Midbrain (tissue), 1 donor: ENCODE data around the gene NLRX1.
"Not testable (repeated sequence)": the region's sequence is repeated elsewhere in the genome, so short reads cannot be mapped to it uniquely, and the experiment has no call there.

ENCODE experiments used
- DNase-seq: peaks from one replicate; lab custom pipeline; 2025; lab: John Stamatoyannopoulos, UW

Gene NLRX1

DNA sequence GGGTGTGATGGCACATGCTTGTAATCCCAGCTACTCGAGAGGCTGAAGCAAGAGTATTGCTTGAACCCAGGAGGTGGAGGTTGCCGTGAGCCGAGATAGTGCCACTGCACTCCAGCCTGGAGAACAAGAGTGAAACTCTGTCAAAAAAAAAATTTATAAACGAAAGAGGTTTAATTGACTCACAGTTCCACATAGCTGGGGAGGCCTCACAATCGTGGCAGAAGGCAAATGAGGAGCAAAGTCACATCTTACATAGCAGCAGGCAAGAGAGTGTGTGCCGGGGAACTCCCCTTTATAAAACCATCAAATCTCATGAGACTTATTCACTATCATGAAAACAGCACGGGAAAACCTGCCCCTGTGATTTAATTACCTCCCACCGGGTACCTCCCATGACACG, 15.9 kb downstream of the NLRX1 start:
- not testable (repeated sequence) for DNase-seq

- no peak for DNase-seq
These were observed 17.6 kb downstream of the NLRX1 start for GRCh38 chr11:119185981-119186634.

DNA sequence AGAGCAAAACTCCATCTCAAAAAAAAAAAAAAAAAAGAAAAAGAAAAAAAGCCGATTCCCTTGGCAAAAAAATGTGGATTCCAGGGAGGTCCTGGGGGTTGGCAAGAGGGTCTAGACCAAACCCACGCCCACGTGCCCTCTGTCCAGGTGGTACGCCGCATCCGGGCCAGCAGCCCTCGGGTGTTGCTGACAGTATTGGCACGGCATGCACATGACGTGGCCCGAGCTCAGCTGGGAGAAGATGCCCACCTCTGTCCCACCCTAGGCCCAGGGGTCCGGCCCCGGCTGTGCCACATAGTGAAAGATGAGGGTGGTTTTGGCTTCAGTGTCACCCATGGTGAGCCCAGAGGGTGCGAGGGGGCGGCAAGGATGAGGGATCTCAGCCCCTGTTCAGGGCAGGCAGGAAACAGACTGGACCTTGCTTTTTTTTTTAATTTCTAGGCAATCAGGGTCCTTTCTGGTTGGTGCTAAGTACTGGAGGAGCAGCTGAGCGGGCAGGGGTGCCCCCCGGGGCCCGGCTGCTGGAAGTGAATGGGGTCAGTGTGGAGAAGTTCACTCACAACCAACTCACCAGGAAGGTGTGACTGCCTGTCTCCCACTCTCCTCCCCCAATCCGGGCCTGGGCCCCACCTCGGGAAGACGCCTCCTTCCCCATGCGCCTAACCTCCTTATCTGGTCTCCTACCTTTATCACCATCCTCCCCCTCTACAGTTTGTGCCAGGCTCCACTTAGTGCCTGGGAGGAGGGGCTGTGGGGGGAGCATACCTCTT, 18.8 kb downstream of the NLRX1 start:
- no peak for DNase-seq

- DNase-seq, result no peak
These were observed 19.5 kb downstream of the NLRX1 start for GRCh38 chr11:119188067-119188466.

DNA sequence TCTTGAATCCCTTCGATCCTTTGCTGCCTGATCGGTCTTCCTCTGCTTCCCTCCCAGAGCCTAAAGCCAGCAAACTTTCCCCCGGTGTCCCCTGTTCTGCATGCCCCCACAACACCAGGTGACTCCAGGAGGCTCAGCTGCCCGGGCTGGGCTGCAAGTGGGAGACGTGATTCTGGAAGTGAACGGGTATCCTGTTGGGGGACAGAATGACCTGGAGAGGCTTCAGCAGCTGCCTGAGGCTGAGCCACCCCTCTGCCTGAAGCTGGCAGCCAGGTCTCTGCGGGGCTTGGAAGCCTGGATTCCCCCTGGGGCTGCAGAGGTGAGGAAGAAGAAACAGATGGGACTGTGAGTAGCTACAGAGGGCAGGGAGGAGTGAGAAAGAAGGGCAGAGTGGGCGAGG, 20.4 kb downstream of the NLRX1 start:
- no peak for DNase-seq

GRCh38 chr11:119189393-119189792, 20.9 kb downstream of the NLRX1 start:
- no peak for DNase-seq

GRCh38 chr11:119190531-119190930, 22.0 kb downstream of the NLRX1 start:
- no peak for DNase-seq

GRCh38 chr11:119191265-119191664, 22.7 kb downstream of the NLRX1 start:
- not testable (repeated sequence) for DNase-seq

DNA sequence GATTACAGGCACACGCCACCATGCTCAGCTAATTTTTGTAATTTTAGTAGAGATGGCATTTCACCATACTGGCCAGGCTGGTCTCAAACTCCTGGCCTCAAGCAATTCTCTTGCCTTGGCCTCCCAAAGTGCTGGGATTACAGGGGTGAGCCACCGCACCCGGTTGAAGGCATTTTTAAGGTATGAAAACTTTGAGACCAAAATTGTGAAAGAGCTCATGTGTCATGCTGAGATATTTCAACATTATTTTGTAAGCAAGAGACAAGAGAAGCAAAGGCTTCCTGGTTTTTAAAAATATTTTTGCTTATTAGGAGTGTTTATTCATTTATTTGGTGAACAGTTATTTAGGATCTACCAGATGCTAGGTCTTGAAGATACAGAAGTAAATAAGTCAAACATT, 23.6 kb downstream of the NLRX1 start:
- no peak for DNase-seq

GRCh38 chr11:119193001-119193400, 24.5 kb downstream of the NLRX1 start:
- no peak for DNase-seq

GRCh38 chr11:119193626-119194025, 25.1 kb downstream of the NLRX1 start:
- DNase-seq, result no peak

DNA sequence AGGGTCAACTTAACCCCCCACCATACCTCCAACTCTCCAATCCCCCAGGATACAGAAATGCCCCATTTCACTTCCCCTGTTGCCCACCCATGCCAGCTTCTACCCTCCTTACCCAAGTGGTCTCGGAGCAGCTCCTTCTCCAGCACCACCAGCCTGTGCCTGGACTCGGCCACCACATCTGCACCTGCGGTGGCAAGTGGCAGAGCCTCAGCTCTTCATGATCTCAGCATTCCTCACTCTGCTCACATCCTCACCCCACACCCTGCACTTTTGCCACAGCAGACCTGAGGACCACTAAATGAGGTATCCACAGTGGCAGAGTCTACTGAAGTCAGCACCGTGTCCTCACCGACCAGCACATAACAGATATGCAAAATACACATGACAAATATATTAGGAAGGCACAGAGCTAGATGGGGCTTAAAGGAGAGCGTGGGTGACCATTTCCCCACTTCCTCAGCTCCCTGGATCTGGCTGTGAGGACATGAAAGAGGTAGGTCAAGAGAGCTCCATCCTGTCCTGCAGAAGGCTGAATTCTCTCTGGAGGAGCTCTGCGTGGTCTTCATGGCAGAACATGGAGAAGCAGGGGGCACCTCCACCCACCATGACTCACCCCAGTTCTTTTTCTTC, 26.4 kb downstream of the NLRX1 start:
- DNase-seq, result no peak

- no peak for DNase-seq
These were observed 27.2 kb downstream of the NLRX1 start for GRCh38 chr11:119195680-119196079.

- DNase-seq, result peak; percentile 77
These were observed 28.4 kb downstream of the NLRX1 start for GRCh38 chr11:119196833-119197483.

GRCh38 chr11:119198925-119199324, 30.4 kb downstream of the NLRX1 start:
- DNase-seq, result no peak

DNA sequence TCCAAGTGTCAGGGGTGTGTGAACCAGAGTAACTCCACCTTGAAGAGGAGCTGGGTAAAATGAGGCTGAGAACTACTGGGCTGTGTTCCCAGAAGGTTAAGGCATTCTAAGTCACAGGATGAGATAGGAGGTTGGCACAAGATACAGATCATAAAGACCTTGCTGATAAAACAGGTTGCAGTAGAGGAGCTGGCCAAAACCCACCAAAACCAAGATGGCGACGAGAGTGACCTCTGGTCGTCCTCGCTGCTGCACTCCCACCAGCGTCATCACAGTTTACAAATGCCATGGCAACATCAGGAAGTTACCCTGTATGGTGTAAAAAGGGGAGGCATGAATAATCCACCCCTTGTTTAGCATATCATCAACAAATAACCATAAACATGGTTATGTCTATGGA, 32.7 kb downstream of the NLRX1 start:
- DNase-seq, result not testable (repeated sequence)

GRCh38 chr11:119202554-119202953, 34.0 kb downstream of the NLRX1 start:
- no peak for DNase-seq

- no peak for DNase-seq
These were observed 35.5 kb downstream of the NLRX1 start for GRCh38 chr11:119204066-119204465.

DNA sequence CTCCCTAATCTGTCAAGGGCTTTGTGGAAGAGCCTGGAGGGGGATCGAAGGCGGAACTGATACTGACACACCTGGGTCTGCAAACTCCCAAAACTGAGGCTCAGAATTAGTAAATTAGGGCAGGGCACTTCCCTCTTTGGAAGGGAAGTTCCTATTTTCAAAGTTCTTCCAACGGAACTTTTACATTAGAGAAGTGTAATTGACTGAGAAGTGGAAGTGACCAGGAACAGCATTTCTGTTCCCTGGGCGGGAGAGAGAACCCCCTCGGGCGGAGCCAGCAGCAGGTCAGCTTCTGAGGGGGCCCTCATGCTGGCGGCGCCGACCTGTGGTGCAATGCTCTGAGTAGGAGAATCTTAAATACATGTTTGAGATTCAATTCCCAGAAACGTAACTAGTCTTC, 36.6 kb downstream of the NLRX1 start:
- peak; percentile 13 for DNase-seq

DNA sequence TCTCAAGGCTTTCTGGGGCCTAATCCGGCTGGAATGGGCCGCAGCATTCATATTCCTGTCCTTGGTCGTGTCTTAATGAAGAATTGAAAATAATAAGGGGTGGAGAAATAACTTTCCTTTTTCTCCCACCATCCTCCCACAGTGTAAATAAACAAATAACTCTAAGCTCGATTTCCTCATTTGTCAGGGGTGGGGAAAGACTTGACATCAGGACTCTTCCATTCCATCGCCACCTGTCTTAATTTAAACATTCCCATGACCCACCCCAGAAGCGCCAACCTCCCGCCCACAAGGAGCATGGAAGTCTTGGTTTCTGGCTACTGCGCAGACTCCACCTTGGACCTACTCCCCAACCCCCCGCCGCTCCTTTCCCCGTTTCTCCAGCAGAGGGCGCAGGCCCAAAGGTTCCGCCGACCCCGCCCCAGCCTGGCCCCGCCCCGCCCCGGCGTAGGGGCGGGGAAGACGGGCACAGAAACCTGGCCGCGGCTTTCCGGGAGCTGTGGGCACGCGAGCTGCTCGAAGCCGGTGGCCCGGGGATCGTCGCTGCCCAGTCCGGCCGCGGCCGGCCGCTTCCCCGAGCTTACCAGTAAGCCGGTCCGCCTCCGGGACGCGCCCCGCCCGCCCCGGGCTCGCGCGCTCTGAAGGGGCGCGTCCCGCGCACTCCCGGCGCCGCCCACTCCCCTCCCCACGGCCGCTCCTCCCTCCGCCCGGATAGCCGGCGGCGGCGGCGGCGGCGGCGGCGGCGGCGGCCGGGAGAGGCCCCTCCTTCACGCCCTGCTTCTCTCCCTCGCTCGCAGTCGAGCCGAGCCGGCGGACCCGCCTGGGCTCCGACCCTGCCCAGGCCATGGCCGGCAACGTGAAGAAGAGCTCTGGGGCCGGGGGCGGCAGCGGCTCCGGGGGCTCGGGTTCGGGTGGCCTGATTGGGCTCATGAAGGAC, 37.3 kb downstream of the NLRX1 start, which contains the start of gene CBL:
Gene CBL (plus strand): TSS at position 766 of the 937 bp plus-strand sequence. CDS start 79 bp downstream, at position 845.
- peak; percentile 96 for DNase-seq
